ENCODE results near the gene KIF19.
A peak's percentile ranks its signal among the peaks of the same experiment; 100 is the strongest.

Gene KIF19

GRCh38 chr17:74362810-74363498 is 36.9 kb downstream of the KIF19 start:
- no peak for DNase-seq (ENCODE audit: low read depth)

GRCh38 chr17:74367206-74367605 is 41.2 kb downstream of the KIF19 start, which contains the start of gene GPR142:
TSS of gene GPR142 (plus strand) at chr17:74367506. CDS start at chr17:74369541, 2,035 bp downstream.
- no peak for DNase-seq (ENCODE audit: low read depth)

- peak; percentile 49 for DNase-seq (ENCODE audit: low read depth)
Measured at GRCh38 chr17:74368341-74369081, 42.5 kb downstream of the KIF19 start.

- DNase-seq (ENCODE audit: low read depth) = no peak
Measured at GRCh38 chr17:74369221-74369620, 43.2 kb downstream of the KIF19 start.

- DNase-seq (ENCODE audit: low read depth) = no peak
Measured at GRCh38 chr17:74369665-74370490, 43.9 kb downstream of the KIF19 start.

- no peak for DNase-seq (ENCODE audit: low read depth)
Measured at GRCh38 chr17:74371653-74372147, 45.7 kb downstream of the KIF19 start.

- DNase-seq (ENCODE audit: low read depth) = no peak
Measured at GRCh38 chr17:74372426-74372825, 46.4 kb downstream of the KIF19 start.

GRCh38 chr17:74373838-74374606 is 48.0 kb downstream of the KIF19 start:
- DNase-seq (ENCODE audit: low read depth) = no peak

- no peak for DNase-seq (ENCODE audit: low read depth)
Measured at GRCh38 chr17:74374858-74375257, 48.8 kb downstream of the KIF19 start.

GRCh38 chr17:74379495-74380085 is 53.6 kb downstream of the KIF19 start:
- DNase-seq (ENCODE audit: low read depth) = peak; percentile 56

GRCh38 chr17:74380086-74380958 is 54.3 kb downstream of the KIF19 start:
- no peak for DNase-seq (ENCODE audit: low read depth)

- no peak for DNase-seq (ENCODE audit: low read depth)
Measured at GRCh38 chr17:74380959-74381808, 55.2 kb downstream of the KIF19 start.

- no peak for DNase-seq (ENCODE audit: low read depth)
Measured at GRCh38 chr17:74383141-74383540, 57.1 kb downstream of the KIF19 start.

GRCh38 chr17:74385201-74385600 is 59.2 kb downstream of the KIF19 start:
- no peak for DNase-seq (ENCODE audit: low read depth)

- DNase-seq (ENCODE audit: low read depth) = no peak
Measured at GRCh38 chr17:74386386-74386785, 60.4 kb downstream of the KIF19 start.

- no peak for DNase-seq (ENCODE audit: low read depth)
Measured at GRCh38 chr17:74387365-74388218, 61.6 kb downstream of the KIF19 start.

GRCh38 chr17:74389084-74389753 is 63.2 kb downstream of the KIF19 start:
- no peak for DNase-seq (ENCODE audit: low read depth)
